Activated naive CD4-positive, alpha-beta T cell treated with anti-CD3 and anti-CD28 coated beads, Interleukin-2, amount 50 U/mL, for 72 hours (primary cell): ENCODE results near the gene TACC2. TPM values are rescaled to one million over a fixed set of nuclear protein-coding genes. Genes with fewer than 3 reads are reported as not detected.
"Not testable (repeated sequence)": the region's sequence is repeated elsewhere in the genome, so short reads cannot be mapped to it uniquely, and the experiment has no call there.

Experiments
- ATAC-seq, 2 donors: fragments of 150-1000 bp; cut with Tn5 transposase; 2 replicates each; pipeline ENCODE4 v1.10.0; 2021; ENCODE audit warnings: mild to moderate bottlenecking in 2 of 2, moderate library complexity in 2 of 2
- DNase-seq, 2 donors: peaks; one replicate each; pipeline ENCODE4 v3.0.0; 2021 to 2022; ENCODE audit warnings: low spot score in 2 of 2
- H3K27ac Mint-ChIP-seq, 2 donors: one replicate each; pipeline ENCODE4 v1.8.0; 2022; ENCODE audit warnings: mild to moderate bottlenecking in 2 of 2, mixed read lengths in 2 of 2
- H3K36me3 Mint-ChIP-seq, 2 donors: one replicate each; pipeline ENCODE4 v1.8.0; 2022; ENCODE audit warnings: mixed read lengths in 2 of 2
- H3K9me3 Mint-ChIP-seq, 2 donors: one replicate each; pipeline ENCODE4 v1.8.0; 2022; ENCODE audit warnings: mixed read lengths in 2 of 2
- total RNA-seq, 2 donors: library from RNA; stranded (reverse); gene quantifications; one replicate each; pipeline ENCODE4 v1.2.3, GENCODE V29; 2022

TACC2 gene
- total RNA-seq, 2 donors from 2014 or later: not detected

DNA sequence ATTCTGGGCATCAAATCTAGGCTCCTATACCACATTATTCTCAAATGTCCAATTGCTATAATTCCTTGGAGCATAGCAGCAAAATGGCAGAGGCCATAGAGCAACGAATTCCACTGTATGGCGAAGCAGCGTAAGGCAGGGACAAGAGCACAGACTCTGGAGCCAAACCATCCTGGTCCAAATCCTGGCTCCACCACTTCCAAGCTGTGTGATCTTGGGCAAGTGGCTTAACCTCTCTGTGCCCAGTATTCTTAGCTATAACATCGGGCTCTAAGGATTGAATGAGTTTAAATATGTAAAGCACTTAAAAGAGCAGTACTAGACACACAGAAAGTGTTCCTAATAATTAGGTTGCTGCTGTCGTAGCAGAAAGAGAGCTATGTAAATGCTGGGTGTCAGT, 56.2 kb downstream of the TACC2 start:
- no peaks in the 10 kb centered on the region for H3K9me3 Mint-ChIP-seq
- H3K27ac Mint-ChIP-seq: no peak overlapping the region
- H3K36me3 Mint-ChIP-seq: no peaks in the 10 kb centered on the region
- ATAC-seq (no peak), DNase-seq (no peak)

DNA sequence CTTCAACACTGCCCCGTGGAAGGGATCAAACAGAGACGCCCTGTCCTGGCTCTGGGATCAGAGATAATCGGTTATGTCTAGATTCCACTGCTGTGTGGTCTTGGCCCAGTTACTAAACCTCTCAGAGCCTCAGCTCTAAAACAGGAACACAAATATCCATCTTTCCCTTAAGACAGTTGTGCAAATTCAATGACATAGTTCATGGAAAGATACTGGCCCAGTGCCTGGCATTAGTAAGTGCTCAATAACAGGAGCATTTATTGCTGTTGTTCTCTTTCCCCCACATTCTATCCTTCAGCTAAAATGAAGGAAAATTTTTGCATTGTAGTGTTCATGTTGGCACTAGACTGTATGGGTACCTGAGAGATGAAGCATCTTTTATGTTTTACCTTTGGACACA, 58.6 kb downstream of the TACC2 start:
- H3K36me3 Mint-ChIP-seq: no peaks in the 10 kb centered on the region
- DNase-seq: no peak
- H3K9me3 Mint-ChIP-seq: no peaks in the 10 kb centered on the region
- no peak overlapping the region for H3K27ac Mint-ChIP-seq
- no peak for ATAC-seq

DNA sequence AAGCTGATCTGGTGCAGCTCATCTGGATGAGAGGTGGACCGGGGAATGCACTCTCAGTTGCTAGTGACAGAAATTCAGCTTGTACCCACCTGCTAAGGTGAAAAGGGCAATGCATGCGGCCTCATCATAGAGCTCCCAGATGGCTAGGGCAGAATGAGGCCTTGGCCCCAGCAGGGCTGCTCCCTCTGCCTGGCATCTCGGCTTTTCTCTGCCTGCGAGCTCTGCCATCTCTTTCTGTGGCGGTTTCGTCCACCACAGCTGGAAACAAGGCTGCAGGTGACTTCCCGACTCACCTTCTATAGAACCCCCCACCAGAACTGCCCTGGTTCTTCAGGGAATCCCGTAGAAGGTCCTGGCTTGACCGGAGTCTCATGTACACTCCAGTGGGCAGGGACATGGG, 60.1 kb downstream of the TACC2 start:
- Mint-ChIP-seq H3K36me3 (no peaks in the 10 kb centered on the region), H3K27ac (no peak overlapping the region), H3K9me3 (no peaks in the 10 kb centered on the region)
- no peak for ATAC-seq
- DNase-seq: no peak

- no peaks in the 10 kb centered on the region for H3K9me3 Mint-ChIP-seq
- DNase-seq: no peak
- no peaks in the 10 kb centered on the region for H3K36me3 Mint-ChIP-seq
- no peak for ATAC-seq
- H3K27ac Mint-ChIP-seq: no peak overlapping the region
These were observed 61.3 kb downstream of the TACC2 start for GRCh38 chr10:122050311-122050710.

- no peaks in the 10 kb centered on the region for H3K9me3 Mint-ChIP-seq
- DNase-seq (no peak), ATAC-seq (no peak)
- no peaks in the 10 kb centered on the region for H3K36me3 Mint-ChIP-seq
- no peak overlapping the region for H3K27ac Mint-ChIP-seq
These were observed 61.8 kb downstream of the TACC2 start for GRCh38 chr10:122050811-122051210.

DNA sequence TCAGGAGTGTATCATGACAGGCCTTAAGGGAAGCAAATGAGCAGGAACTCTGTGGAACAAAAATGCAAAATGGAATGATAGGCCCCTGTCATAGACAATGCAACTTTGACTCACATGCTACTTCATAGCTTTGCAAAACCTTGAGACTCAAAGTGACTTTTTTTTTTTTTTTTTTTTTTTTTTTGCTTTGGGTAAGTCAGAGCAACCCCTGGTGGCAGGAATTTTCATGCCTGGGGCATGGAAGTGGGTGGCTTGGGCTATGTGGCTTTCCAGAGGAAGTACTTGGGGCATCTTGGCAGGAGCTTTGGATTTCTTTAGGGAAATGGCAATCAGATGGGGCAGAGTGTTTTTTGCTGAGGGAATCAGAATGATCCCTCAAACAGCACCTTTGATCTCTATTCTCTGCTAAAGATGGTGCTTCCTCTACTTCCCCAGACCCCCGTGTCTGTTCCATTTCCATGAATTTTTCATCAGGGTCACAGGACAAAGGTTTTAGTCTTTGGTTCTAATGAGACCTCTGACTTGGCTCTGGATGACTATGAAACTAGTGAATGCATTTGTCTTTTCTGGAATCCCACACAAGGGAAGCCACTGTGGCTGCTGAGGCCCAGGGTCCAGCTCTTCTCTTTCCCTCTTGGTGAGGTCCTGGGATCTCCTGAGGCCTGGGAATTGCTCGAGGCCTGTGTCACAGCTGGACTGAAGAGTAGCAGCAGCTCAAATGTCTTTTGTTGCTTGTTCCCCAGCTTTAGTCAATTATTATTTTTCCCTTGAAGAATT, 62.8 kb downstream of the TACC2 start:
- H3K27ac Mint-ChIP-seq: no peak overlapping the region
- no peaks in the 10 kb centered on the region for H3K9me3 Mint-ChIP-seq
- no peaks in the 10 kb centered on the region for H3K36me3 Mint-ChIP-seq
- ATAC-seq: no peak
- DNase-seq: no peak

GRCh38 chr10:122052701-122053100, 63.7 kb downstream of the TACC2 start:
- no peaks in the 10 kb centered on the region for H3K9me3 Mint-ChIP-seq
- DNase-seq: no peak
- ATAC-seq: no peak
- no peaks in the 10 kb centered on the region for H3K36me3 Mint-ChIP-seq
- no peak overlapping the region for H3K27ac Mint-ChIP-seq

DNA sequence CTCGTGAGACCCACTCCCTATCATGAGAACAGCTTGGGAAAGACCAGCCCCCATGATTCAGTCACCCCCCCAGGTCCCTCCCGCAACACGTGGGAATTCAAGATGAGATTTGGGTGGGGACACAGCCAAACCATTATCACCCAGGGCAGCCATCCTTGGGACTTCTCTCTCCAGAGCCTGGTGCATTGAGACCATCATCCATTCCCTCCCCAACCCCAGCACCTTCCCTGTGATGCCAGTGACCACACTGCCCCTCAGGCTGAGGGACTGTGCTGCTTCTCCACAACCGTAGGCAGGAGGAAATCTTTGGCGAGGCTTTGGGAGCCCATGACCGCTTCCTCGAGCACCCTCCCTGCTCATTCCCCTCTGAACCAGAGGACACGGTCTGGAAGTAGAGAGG, 64.4 kb downstream of the TACC2 start:
- DNase-seq: no peak
- H3K9me3 Mint-ChIP-seq: no peaks in the 10 kb centered on the region
- ATAC-seq: no peak

DNA sequence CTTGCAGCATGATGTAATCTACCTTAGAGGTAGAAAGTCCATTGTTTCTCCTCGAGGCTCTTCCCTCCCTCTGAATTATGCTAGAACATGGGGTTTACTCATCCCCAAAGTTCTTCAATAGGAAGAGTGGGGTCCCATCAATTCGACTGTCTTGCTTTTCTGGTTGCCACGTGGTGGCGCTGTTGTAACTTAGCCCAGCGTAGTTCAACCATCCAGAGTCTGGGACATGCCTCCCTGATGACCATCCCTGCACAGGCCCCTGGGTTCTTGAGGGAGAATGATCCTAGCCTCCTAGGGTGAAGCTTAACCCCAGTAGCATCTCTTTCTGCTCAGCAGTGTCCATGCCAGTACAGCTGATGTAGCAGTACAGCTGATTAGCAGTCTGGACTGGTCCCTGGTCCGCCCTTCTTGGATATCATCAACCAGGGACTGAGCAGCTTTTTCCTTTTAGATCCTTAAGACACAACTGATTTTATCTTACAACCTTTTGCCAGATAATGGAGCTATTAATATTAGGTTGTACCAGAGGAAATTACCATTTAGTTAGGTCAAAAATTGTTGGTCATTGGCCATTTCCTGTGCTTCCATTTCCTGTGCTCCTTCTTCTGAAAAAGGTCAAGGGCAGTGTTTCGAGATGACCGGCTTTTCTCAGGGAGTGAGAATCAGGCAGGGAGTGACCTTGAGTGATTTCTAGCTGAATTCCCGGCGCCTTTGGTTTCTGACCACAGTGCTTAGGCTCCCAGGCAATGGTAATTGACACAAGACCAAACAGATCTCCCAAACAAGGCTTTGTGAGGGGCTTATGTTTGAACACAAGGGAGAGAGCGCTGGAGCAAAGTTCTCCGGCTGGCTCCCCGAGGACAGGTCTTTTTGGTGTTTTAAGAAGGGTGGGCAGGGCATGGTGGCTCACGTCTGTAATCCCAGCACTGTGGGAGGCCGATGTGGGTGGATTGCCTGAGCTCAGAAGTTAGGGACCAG, 65.4 kb downstream of the TACC2 start:
- H3K36me3 Mint-ChIP-seq: no peaks in the 10 kb centered on the region

More for the DNA sequence above, 64.4 kb downstream of the TACC2 start:
- no peak overlapping the region for H3K27ac Mint-ChIP-seq
- H3K36me3 Mint-ChIP-seq: no peaks in the 10 kb centered on the region

GRCh38 chr10:122055252-122055651, 66.3 kb downstream of the TACC2 start:
- DNase-seq (no peak), ATAC-seq (no peak)
- no peaks in the 10 kb centered on the region for H3K36me3 Mint-ChIP-seq
- H3K27ac Mint-ChIP-seq: no peak overlapping the region
- no peaks in the 10 kb centered on the region for H3K9me3 Mint-ChIP-seq

More for the DNA sequence above, 65.4 kb downstream of the TACC2 start:
- Mint-ChIP-seq H3K27ac (no peak overlapping the region), H3K9me3 (no peaks in the 10 kb centered on the region)
- DNase-seq: no peak
- no peak for ATAC-seq

GRCh38 chr10:122056431-122057094, 67.6 kb downstream of the TACC2 start:
- no peaks in the 10 kb centered on the region for H3K9me3 Mint-ChIP-seq
- ATAC-seq: no peak
- no peak overlapping the region for H3K27ac Mint-ChIP-seq
- DNase-seq: no peak
- no peaks in the 10 kb centered on the region for H3K36me3 Mint-ChIP-seq

DNA sequence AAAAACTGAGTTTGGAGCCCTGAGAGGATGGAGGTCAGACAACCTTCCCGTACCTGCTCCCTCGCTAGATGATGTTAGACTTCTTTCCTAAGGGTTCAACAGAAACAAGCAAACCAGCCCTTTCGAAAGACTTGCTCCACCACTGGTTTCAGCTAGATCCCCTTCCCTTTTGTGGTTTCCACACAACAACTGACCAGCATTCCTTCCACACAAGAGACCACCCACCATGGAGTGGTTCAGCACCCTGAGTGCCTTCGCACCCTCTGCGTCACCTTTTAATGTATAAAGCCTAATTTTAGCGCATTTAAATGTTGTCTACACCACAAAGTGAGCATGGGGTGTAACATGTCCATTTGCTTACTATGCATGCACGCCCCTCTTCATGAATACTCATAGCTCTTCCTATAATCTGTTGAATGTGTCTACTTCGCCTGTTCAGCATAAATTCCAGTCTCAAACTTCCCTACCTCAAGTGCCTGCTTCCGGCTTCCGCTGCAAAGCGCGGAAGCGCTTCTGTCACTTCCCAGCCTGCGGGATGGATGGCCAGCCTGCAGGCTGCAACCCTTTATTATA, 69.0 kb downstream of the TACC2 start:
- ATAC-seq (no peak), DNase-seq (no peak)
- Mint-ChIP-seq H3K9me3 (no peaks in the 10 kb centered on the region), H3K36me3 (no peaks in the 10 kb centered on the region), H3K27ac (no peak overlapping the region)

- Mint-ChIP-seq H3K9me3 (no peaks in the 10 kb centered on the region), H3K27ac (peak overlapping the region in 1 of 2 donors; percentile 22), H3K36me3 (no peaks in the 10 kb centered on the region)
- DNase-seq (no peak), ATAC-seq (no peak)
These were observed 71.3 kb downstream of the TACC2 start for GRCh38 chr10:122060250-122060649.

DNA sequence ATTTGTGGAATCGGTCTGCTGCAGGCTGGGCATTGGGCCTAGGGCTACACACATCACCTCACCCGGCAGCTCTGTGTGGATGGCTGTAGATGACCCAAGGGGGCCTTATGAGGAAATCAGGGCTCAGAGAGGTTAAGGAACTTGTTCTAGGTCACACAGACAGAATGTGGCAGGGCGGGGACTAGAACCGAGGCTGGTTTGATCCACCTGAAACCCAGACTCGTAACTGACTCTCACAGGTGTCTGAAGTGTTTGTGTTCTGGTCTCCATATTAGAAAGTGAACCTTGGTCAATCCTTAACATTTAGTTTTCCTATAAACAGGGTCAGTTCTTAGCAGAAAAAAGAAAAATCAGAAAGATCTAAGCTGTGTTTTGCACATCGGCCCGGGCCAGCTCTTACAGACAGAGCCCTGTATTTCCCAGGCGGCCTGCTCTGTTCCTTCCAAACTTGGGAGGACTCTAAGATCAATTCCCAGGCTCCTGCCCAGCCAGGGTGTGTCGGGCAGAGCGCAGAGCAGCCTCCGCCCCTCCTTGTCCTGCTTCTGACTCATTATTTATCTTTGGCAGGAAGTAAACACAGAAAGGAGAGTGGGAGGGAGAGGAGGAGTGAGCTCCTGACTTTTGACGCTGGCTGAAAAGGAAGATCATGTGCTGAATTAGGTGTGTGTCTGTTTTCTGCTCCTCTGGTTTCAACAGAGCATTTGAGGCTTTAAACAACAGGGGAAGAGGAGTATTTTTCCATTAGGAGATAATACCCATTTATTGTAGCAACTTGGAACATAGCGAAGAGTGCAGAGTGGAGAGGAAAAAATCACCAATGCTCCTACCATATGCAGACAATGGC, 74.1 kb downstream of the TACC2 start:
- ATAC-seq (no peak), DNase-seq (no peak)
- no peaks in the 10 kb centered on the region for H3K36me3 Mint-ChIP-seq
- no peak overlapping the region for H3K27ac Mint-ChIP-seq
- no peaks in the 10 kb centered on the region for H3K9me3 Mint-ChIP-seq

DNA sequence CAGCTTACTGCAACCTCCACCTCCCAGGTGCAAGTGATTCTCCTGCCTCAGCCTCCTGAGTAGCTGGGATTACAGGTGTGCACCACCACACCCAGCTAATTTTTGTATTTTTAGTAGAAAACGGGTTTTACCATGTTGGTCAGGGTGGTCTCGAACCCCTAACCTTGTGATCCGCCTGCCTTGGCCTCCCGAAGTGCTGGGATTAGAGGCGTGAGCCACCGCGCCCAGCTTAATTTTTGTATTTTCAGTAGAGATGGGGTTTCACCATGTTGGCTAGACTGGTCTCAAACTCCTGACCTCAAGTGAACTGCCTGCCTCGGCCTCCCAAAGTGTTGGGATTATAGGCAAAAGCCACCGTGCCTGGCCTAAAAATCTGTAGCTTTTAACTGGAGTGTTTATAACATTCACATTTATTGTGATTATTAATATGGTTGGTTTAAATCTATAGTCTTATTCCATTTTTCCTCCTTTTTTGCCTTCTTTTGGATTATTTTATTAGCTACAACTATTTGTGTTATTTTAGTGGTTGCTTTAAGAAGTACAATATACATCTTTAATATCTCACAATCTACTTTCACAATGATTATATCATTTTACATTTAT, 77.5 kb downstream of the TACC2 start:
- not testable (repeated sequence) for DNase-seq

DNA sequence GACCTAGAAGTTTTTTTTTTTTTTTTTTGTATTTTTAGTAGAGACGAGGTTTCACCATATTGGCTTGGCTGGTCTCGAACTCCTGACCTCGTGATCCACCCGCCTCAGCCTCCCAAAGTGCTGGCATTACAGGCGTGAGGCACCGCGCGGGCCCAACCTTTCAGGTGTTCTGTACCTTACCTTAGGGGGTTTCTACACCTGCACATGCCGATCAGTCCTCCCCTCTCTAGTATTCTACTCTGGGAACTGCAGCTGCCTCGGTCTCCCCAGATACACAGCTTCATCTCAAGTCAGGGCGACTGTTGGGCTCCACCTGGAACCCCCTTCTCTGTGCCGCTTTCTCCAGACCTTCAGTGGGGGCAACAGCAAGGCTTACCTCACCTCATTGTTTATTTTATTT, 79.9 kb downstream of the TACC2 start:
- Mint-ChIP-seq H3K9me3 (no peaks in the 10 kb centered on the region), H3K27ac (no peak overlapping the region), H3K36me3 (peaks cover 0 to 6% of the 10 kb centered on the region in 2 donors)
- ATAC-seq (no peak), DNase-seq (no peak)

More for the DNA sequence above, 77.5 kb downstream of the TACC2 start:
- not testable (repeated sequence) for H3K27ac Mint-ChIP-seq, ATAC-seq, H3K9me3 Mint-ChIP-seq, H3K36me3 Mint-ChIP-seq
